HG02763 (cell line): Measurements from ENCODE around the gene P2RX1.
"Not testable (repeated sequence)": the region's sequence is repeated elsewhere in the genome, so short reads cannot be mapped to it uniquely, and the experiment has no call there.

ENCODE experiments used
- ATAC-seq: cut with Tn5 transposase; IDR thresholded peaks from one replicate; pipeline ENCODE4 v1.9.1; 2021; ENCODE audit warnings: mild to moderate bottlenecking, moderate library complexity; ENCODE audit not compliant: unreplicated experiment

P2RX1 gene

DNA sequence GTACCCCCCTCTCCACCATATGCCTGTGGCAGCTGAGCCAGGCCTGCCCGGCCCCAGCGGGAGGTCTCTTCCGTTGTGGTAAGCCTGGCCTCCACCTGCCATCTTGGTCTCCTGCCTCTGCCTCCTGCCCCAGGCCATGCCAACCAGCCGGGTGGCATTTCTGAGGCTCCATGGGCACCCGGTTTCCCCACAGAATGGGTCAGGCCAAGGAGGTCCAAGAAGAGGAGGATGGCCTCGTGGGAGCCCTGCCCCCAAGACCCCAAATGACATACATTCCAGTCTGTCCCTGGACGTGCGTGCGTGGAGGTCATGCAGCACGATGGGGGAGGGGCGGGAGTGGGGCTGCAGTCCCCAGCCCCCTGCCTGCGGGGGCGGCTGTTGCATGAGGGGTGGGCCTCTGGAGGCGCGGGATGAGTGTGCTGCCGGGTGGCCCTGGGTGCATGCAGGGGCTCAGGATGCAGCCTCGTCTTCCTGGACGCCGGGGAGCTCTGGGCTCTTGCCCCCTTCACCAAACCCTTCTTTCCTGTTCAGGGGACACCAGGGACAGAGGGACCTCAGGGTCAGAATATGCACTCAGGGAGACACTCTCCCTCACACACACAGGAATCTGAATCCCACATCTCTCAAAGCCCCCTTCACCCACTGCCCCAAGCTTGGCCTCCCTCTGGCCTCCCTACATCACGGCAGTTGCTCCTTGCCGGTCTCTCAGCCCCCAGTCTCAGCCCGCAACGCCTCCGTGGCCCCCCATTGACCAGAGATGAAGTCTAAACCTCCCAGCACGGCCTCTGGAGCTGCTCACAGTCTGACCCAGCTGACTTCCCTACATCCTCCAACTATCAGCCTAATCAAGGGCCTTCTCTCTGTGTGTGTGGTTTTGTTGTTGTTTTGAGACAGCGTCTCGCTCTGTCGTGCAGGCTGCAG lies 54.2 kb downstream of the P2RX1 start:
- ATAC-seq: no peak

DNA sequence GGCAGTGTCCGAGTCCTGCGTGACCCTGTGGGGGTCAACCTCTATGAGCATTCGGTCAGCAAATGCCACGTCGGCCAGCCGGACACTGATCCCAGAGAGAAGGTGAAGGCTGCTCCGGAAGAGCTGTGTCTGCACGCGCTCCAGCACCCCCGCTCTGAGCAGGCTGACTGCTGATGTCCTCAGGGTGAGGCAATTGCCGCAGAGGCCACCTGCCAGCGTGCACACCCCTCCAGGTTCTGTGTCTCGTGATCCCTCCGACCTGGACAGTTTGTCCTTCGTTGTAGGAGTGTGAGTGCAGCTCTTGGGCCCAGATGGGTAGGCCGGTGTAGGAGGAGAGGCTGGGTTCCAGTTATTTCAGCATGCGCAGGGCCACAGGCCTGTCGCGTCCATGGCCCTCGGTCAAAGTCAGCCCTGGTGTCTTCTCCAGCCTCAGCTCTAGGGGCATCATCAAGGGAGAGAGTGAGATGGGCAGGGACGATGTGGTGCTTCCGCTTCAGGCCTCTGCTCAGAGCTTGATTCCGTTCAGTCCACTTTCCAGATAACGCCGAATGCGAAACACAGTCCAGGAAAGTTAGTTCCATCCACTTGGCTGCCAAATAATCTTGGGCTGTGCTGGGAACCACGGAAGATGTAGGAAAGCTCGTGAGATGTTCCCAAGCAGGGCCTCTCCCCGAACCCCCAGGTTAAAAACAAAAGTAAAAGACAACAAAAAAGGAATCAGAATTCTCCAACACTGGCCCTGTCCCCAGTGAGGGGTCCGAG lies 55.1 kb downstream of the P2RX1 start:
- no peak for ATAC-seq

DNA sequence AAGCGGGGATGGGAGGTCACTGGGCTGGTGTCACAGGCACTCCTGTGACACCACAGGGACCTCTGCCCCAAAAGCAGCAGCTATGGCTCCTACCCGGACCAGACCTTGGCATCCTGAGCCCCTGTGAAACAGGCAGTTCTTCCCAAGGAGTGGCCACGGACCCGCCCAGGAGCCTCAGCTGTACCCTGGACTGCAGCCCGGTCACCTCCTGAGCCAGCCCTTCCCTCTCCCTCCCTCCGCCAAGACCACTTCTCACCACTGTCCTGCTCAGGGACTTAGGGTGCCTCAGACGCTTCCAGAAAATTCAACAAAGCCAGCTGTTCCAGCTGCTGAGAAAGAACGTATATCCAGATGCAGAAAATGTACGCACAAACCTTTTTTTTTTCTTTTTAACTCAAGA lies 56.3 kb downstream of the P2RX1 start:
- no peak for ATAC-seq

DNA sequence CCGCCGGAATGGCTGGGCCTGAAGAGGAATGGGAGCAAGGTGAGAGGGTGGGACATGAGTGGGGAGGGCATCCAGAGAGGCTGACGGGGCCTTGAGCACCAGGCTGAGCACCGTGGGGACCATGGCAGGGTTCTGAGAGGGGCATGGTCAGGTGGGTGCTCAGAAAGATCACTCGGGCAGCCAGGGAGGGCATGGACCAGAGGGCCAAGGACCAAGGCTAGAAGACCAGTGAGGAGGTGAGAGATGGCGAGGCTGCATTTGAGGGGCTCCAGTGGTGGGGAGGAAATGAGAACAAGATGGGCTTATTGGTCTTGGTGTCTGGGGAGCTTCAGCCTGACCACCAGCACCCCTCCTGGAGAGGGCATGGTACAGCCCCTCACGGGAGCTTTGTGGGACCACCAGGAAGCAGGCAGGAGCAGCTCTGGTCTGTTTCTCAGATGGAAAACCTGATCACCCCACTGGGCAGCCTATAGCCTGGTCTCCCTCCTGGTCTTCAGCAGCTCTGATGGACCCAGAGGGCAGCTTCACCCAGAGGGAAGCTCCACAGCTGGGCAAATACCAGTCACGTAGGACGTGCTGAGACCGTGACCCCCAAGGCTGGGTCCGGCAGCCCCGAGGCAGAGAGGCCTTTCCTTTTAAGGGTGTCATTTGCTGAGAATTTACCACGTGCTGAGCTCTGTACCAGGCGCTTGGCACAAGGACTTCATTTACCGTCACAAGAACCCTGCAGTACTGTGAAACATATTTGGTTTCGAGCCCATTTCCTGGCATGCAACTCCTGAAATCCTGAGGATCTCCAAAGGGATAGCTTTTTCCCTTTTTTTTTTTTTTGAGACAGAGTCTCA lies 58.8 kb downstream of the P2RX1 start:
- no peak for ATAC-seq

DNA sequence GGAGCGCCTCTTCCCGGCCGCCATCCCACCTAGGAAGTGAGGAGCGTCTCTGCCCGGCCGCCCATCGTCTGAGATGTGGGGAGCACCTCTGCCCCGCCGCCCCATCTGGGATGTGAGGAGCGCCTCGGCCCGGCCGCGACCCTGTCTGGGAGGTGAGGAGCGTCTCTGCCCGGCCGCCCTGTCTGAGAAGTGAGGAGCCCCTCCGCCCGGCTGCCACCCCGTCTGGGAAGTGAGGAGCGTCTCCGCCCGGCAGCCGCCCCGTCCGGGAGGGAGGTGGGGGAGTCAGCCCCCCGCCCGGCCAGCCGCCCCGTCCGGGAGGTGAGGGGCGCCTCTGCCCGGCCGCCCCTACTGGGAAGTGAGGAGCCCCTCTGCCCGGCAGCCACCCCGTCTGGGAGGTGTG lies 62.1 kb downstream of the P2RX1 start:
- ATAC-seq: not testable (repeated sequence)

DNA sequence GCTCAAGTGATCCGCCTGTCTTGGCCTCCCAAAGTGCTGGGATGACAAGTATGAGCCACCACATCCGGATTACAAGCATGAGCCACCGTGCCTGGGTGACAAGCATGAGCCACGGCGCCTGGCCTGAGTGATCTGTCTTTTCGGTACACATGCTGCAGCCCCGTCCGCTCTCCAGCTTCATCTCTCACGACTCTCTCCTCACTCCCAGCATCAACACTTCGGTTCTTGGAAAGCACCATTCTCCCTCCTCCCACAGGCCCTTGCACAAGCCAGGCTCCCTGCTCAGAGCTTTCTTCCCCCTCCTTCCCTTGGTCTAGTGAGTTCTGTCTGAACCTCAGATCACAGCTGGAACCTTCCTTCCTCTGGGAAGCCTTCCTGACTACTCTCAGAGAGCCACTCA lies 63.7 kb downstream of the P2RX1 start:
- ATAC-seq: no peak

DNA sequence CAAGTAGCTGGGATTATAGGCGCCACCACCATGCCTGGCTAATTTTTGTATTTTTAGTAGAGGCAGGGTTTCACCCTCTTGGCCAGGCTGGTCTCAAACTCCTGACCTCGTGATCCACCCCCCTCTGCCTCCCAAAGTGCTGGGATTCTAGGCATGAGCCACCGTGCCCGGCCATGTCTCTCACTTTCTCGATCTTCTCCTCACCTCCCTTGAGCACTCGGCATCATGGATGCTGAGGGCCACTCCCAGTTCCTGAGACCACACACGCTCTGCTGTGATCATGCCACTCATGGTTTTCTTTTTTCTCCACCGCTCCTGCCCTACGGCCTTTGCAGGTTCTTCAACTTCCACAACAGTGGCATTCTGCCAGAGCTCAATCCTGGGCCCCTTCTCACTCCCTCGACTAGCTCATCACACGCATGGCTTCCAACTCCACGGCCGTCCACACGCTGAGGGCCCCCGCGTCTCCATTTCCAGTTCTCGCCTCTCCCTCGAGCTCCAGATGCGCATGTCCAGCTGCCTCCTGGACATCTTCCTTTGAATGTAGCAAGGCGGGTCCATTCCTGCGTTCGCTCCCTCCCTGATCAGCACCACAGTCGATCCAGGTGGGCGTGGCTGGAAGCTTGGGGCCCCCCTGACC lies 64.7 kb downstream of the P2RX1 start:
- no peak for ATAC-seq

DNA sequence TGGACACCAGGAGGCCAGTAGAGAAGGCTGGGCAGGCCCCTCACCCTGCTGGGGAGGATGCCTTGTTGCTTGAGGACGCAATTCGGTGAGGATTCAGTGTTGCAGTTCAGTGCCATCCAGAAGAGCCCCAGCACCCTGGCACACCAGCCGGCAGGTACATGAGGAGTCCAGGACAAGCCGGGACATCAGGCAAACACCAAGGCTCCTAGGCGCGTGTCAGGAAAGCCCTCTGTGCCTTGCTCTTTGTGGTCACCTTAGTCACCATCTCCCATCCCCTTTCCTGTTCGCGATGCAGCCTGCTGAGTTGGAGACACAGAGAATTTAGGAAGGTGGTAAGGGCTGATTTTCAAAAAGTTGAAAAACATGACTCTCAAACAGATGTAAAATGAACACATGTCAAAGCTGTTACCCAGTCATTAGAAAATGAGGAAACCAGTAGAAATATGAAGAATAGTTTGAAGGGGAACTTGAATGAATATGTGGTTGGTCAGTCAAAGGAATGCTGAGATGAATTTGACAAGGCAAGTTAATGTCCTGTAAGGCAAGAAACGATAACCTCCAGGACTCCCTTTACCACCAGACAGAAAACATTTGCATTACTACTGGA lies 67.9 kb downstream of the P2RX1 start:
- no peak for ATAC-seq

DNA sequence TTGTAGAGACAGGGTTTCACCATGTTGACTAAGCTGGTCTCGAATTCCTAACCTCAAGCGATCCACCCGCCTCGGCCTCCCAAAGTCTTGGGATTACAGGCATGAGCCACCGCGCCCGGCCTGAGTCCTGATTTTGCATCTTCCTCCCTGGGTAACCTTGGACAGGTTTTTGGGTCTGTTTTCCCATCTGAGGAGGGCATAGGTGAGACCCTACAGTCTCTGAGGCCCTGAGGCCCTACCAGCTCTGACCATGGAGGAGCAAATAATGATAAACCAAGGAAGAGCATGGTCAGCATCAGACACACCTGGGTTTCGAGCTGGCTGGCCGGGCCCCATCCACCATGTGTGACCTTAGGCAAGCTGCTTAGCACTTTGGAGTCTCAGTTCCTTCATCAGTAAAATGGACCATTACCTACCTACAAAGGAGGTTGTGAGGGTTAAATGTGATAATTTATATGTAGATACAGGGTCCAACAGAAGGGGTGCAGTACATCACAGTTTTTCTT lies 69.0 kb downstream of the P2RX1 start:
- no peak for ATAC-seq
